ENCODE results near the gene MAK. TPM values are rescaled to one million over a fixed set of nuclear protein-coding genes. Genes with fewer than 3 reads are reported as not detected.

MAK gene
- total and polyA plus RNA-seq, 2 of the 13 experiments (the other 11 are each of a cell fraction or from before 2014, with no cell fraction given), result 0.04 TPM; not detected in 1

DNA sequence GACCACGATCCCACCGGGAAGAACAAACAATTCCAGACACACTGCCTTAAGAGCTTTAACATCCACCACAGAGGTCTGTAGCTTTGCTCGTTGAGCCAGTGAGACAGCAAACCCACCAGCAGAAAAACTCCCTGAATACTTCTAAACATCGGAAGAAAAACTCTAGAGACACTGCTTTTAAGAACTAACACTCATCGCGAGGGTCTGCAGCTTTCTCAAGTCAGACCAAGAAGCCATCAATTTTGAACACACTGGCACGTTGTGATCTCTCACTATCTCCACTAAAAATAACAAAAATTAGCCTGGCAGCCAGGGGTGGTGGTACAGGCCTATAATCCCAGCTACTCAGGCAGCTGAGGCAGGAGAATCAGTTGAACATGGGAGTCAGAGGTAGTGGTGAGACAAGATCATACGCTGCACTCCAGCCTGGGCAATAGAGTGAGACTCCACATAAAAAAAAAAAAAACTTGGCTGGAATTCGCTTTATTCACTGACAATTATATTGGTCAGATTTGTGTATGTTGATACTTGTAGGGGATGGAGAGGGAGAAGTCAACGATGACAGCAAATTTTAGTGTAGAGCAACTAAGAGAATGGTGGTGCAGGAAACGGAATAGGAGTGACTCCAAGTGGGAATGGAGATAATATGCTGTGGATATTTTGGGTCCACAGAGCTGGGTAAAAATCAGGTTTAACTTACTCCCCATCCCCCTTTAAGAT, 116.3 kb downstream of the MAK start (continued):
- TF ChIP-seq HMGXB4 (CRISPR knock-in tag; IDR thresholded peaks at IDR 0.05; ENCODE audit: borderline replicate concordance in 1 of 2, low read depth in 1 of 2) (peak in 1 of 2 experiments; percentile 4; a peak in 1 of 4 replicates), ZNF746 (CRISPR knock-in tag; IDR thresholded peaks at IDR 0.05) (no peak), KAT8 (CRISPR knock-in tag; IDR thresholded peaks at IDR 0.05) (no peak), ZNF333 (CRISPR knock-in tag; IDR thresholded peaks at IDR 0.05; ENCODE audit: borderline replicate concordance) (no peak), MTF1 (CRISPR knock-in tag; IDR thresholded peaks at IDR 0.05) (0 out of 2 replicates have a peak, but pooled peaks have one; percentile 21), FIP1L1 (IDR thresholded peaks at IDR 0.05; ENCODE audit: borderline replicate concordance, insufficient read depth, low read depth, low read length) (peak; percentile 52; the same call in 1 of the 2 replicates), GABPA (IDR thresholded peaks at IDR 0.05; ENCODE audit: low read depth, low read length) (no peak), GABPA (CRISPR knock-in tag; IDR thresholded peaks at IDR 0.05; ENCODE audit: low read depth) (no peak), ZNF121 (CRISPR knock-in tag; IDR thresholded peaks at IDR 0.05) (peak; percentile 79; the same call in 1 of the 2 replicates), ZNF572 (CRISPR knock-in tag; IDR thresholded peaks at IDR 0.05) (0 out of 2 replicates have a peak, but pooled peaks have one; percentile 9), KMT2A (CRISPR knock-in tag; IDR thresholded peaks at IDR 0.05) (no peak), ZNF317 (CRISPR knock-in tag; IDR thresholded peaks at IDR 0.05) (0 out of 2 replicates have a peak, but pooled peaks have one; percentile 8), JARID2 (CRISPR knock-in tag; IDR thresholded peaks at IDR 0.05; ENCODE audit: insufficient replicate concordance) (no peak), HNF4G (IDR thresholded peaks at IDR 0.05; ENCODE audit: borderline replicate concordance, low read depth, low read length) (no peak), HNF4G (CRISPR knock-in tag; IDR thresholded peaks at IDR 0.05; ENCODE audit: borderline replicate concordance, low read depth) (no peak), NRL (CRISPR knock-in tag; IDR thresholded peaks at IDR 0.05; ENCODE audit: borderline replicate concordance) (no peak), SOX13 (IDR thresholded peaks at IDR 0.05) (no peak), SOX13 (CRISPR knock-in tag; conservative IDR thresholded peaks at IDR 0.05 in 1 of 2, IDR thresholded peaks at IDR 0.05 in 1 of 2) (0 out of 4 replicates have a peak, but pooled peaks of 1 of the 2 experiments have one; percentile 8), ADNP (CRISPR knock-in tag; IDR thresholded peaks at IDR 0.05) (no peak), DNMT3B (CRISPR knock-in tag; conservative IDR thresholded peaks at IDR 0.05) (no peak), ZEB1 (IDR thresholded peaks at IDR 0.05; ENCODE audit: insufficient replicate concordance, low read depth) (no peak), MAZ (IDR thresholded peaks at IDR 0.05; ENCODE audit: borderline replicate concordance, low read depth, low read length) (no peak), MAZ (CRISPR knock-in tag; IDR thresholded peaks at IDR 0.05; ENCODE audit: low read depth) (no peak), HIVEP1 (CRISPR knock-in tag; IDR thresholded peaks at IDR 0.05) (no peak), ZNF224 (CRISPR knock-in tag; IDR thresholded peaks at IDR 0.05) (peak; percentile 51; the same call in 1 of the 2 replicates), ZKSCAN5 (CRISPR knock-in tag; IDR thresholded peaks at IDR 0.05) (no peak)
- TF ChIP-seq, protein P1, sequence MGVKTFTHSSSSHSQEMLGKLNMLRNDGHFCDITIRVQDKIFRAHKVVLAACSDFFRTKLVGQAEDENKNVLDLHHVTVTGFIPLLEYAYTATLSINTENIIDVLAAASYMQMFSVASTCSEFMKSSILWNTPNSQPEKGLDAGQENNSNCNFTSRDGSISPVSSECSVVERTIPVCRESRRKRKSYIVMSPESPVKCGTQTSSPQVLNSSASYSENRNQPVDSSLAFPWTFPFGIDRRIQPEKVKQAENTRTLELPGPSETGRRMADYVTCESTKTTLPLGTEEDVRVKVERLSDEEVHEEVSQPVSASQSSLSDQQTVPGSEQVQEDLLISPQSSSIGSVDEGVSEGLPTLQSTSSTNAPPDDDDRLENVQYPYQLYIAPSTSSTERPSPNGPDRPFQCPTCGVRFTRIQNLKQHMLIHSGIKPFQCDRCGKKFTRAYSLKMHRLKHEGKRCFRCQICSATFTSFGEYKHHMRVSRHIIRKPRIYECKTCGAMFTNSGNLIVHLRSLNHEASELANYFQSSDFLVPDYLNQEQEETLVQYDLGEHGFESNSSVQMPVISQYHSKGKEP (CRISPR knock-in tag; IDR thresholded peaks at IDR 0.05), result no peak
